GM10266 (cell line): ENCODE data around the gene OPN1SW.

Source experiments
- DNase-seq: peaks from one replicate; pipeline ENCODE4 v3.0.0; 2012; ENCODE audit errors: extremely low spot score
- CTCF ChIP-seq: IDR thresholded peaks from 2 replicates; pipeline ENCODE4 v1.5.1; 2012; ENCODE audit warnings: mild to moderate bottlenecking, low read depth; ENCODE audit not compliant: control insufficient read depth, insufficient read depth; ENCODE audit errors: missing control alignments

Gene OPN1SW

DNA sequence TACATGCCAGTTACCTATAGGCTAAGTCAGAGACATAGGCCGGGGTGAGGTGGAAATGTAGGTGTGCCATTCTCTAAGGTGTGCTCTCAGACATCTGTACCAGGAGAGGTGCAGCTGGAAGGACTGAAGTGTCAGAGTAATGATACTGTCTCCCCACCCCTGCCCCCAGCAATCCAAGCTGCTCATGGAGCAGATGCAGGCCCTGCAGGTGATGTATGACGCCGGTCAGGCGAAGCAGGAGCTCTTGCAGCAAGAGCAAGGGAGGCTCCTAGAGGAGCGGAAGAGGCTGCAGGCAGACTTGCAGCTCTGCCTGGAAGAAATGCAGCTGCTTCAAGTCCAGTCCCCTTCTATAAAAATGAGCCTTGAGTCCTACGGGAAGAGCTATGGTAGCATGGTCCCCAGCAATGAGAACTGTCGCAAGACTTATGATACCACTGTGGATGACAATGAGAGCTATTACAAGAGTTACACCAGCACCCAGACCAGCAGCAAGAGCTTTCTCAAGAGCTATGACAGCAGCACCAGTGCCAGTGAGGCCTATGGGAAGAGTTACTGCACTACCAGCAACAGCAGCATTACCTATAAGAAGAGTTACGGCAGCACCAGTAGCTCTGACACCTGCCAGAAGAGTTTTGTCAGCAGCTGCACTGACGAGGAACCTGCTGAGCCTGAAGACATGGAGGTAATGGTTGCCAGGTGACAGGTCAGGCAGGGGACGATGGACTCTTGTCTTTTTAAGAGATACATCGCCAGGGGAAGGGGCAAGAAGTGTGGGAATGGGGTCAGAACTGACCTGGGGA lies 36.2 kb upstream of the OPN1SW start:
- no peak for DNase-seq
- TF ChIP-seq CTCF = no peak

DNA sequence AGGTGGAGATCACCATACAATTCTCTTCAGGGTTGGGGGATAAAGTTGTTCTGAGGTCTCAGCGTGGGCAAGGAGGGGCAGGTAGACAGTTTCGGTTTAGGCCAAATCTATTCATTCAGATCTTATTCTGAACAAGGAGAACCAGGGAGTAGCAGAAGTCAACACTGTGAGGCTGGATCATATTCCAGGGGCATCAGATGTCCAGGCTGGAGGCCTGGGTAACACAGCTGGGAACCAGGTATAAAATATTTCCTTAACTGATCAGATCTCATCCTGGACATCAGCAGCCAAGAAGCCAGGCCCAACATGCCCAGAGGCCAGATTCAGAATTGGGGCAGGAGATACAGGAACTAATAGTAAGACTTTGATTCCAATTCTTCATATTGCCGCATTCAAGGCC lies 35.4 kb upstream of the OPN1SW start:
- no peak for TF ChIP-seq CTCF
- DNase-seq = no peak

DNA sequence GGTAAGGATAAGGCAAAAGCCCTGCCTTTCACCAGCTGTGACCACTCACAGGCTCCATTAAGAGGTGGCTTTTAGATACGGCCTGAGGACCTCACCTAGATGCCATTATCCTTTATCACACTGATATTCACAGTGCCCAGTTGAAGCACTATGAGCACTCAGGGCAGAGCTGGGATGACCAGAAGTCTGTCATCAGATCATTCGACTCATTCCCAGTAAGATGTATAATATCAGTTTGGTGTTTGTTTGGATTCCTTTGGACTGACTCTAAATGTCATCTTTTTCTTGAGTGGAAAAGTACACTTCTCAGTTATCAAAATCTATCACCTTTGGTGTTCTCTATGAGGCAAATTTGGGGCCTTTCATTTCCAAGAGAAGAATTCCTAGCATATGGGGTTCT lies 34.9 kb upstream of the OPN1SW start:
- TF ChIP-seq CTCF = no peak
- no peak for DNase-seq

DNA sequence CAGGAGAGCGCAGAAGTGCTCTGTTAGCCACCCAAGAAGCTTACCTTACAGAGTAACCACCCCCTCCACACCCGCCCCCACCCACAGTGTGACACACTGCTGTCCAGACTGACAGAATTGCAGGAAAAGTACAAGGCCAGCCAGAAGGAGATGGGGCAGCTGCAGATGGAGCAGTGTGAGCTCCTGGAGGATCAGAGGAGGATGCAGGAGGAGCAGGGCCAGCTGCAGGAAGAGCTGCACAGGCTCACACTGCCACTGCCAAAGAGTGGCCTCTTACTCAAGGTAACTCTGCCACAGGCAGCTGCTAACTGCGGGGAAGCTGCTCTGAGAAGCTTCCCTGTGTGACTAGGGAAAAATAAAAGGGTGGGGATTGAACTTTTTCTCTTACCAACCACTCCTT lies 33.8 kb upstream of the OPN1SW start:
- no peak for DNase-seq

GRCh38 chr7:128807191-128807590 lies 31.6 kb upstream of the OPN1SW start:
- no peak for DNase-seq
- TF ChIP-seq CTCF = no peak

More for the DNA sequence above, 33.8 kb upstream of the OPN1SW start:
- TF ChIP-seq CTCF = no peak

DNA sequence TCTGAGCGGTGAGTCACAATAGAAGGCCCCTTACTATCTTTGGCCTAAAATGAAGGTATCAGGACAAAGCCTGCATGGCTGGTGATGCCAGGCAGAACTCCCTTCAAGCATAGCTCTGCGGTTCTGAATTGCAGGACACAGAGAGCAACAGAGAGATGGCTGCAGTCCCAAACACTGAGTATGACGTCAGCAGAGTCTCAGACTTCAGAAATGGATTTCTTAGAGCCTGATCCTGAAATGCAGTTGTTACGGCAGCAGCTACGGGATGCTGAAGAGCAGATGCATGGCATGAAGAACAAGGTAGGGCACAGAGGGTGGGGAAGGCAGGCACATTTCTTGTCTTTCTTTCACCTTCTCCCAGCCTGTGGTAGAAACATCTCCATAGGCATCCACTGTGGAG lies 29.6 kb upstream of the OPN1SW start:
- TF ChIP-seq CTCF = no peak
- DNase-seq = no peak

DNA sequence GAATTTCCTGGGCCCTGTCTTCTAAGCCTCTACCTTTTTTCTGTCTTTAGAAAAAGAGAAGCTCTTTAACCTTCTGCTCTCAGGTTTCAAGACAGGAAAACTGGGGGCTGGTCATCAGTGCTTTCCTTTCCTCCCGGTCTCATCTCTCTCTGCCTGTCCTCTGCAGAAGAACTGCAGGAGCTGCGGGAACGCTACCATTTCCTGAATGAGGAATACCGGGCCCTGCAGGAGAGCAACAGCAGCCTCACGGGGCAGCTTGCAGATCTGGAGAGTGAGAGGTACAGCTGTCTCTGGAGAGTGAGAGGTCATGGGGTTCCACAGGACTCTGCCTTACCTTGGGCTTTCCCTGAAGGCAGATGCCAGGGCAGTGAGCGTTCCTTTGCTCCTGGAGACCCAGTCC lies 28.9 kb upstream of the OPN1SW start:
- no peak for DNase-seq
- TF ChIP-seq CTCF = no peak
